NCI-H82 treated with DMSO at 0.1 percent for 48 hours (cell line): ENCODE measurements around the gene KLK15.
"Not testable (repeated sequence)": the region's sequence is repeated elsewhere in the genome, so short reads cannot be mapped to it uniquely, and the experiment has no call there.

Experiments used
- DNase-seq: peaks from one replicate; lab custom pipeline; 2025; ENCODE audit not compliant: unreplicated experiment; lab: John Stamatoyannopoulos, UW

The KLK15 gene

GRCh38 chr19:50796634-50797428, 36.5 kb downstream of the KLK15 start:
- no peak for DNase-seq

- DNase-seq, result no peak
Observed at GRCh38 chr19:50796128-50796633, 37.2 kb downstream of the KLK15 start.

DNA sequence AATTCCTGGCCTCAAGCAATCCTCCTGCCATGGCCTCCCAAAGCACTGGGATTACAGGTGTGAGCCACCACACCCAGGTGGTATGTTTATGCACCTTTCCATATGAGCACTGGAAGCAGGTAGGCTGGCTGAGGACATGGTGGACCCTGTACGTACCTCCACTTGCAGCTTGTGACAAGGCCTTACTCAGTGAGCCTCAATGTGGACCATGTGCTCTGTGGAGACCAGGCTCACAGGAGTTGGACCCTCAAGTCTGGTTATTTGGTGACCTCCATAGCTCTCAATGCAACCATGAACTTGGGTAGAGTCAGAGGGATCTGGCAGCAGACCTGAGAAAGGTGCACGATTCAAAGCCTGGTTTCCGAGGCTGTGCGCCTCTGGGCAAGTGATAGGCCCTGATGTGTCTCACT, 37.7 kb downstream of the KLK15 start:
- no peak for DNase-seq

DNA sequence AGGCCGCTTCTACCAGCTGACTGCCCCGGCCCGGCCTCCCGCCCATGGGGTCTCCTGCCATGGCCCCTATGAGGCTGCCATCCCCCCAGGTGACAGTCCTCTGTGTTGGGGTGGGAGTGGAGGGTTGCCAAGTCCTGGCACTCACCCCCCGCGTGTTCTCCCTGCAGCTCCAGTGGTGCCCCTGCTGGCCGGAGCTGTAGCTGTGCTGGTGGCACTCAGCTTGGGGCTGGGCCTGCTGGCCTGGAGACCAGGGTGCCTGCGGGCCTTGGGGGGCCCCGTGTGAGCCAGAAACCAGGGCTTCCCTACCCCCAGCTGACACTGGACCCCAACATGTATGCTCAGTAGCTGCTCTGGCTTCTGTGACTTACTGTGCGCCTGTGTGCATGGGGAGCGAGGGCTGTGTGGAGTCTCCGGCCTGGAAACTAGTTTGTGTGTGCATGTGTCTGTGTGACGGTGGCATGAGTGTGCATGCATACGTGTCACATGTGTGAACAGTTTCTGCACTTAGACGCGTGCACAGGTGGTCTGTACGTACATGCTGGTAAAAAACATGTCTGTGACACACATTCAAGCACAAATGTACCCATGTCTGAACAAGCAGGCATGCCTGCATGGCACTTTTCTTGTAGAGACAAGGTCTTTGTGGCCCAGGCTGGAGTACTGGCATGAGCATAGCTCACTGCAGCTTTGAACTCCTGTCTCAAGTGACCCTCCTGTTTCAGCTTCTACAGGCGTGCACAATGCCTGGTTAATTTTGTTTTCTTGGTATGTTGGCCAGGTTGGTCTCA, 38.3 kb downstream of the KLK15 start:
- no peak for DNase-seq

GRCh38 chr19:50794074-50794875, 39.1 kb downstream of the KLK15 start:
- DNase-seq, result peak; percentile 41

GRCh38 chr19:50793558-50794065, 39.8 kb downstream of the KLK15 start:
- no peak for DNase-seq

DNA sequence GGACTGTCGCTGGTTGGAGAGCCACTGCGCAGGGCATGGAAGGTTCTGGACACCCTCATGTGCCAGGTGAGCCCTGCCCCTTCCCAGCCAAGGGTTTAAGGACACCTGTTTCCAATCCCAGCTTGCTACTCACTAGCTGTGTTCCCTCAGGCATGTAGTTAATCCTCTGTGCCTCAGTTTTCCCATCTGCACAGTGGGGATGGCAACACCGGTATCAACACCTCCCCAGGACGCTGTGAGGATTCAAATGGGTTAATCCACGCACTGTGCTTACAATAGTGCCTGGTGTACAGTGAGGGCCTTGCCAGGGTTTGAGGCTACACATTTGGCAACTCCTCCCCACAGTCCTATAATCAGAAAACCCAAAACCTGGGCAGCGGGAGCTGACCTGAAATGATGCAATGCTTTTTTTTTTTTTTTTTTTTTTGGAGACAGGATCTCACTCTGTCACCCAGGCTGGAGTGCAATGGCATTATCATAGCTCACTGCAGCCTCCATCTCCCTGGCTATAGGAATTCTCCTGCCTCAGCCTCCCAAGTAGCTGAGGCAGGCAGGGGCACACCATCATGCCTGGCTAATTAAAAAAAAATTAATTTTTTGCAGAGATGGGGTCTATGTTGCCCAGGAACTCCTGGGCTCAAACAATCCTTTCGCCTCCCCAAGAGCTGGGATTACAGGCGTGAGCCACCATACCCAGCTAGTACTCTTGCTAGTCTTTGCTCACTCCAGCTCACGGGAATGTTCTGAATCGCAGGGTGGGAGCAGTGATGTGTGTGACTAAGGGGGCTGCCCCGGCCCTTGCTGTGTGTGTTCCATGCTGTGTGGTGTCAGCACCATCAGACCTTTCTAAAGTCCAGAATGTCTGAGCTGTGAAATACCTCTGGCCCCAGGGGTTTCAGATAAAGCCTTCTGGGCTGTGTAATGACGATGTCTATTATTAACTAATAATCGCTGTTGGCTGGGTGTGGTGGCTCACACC, 40.8 kb downstream of the KLK15 start:
- DNase-seq, result no peak

DNA sequence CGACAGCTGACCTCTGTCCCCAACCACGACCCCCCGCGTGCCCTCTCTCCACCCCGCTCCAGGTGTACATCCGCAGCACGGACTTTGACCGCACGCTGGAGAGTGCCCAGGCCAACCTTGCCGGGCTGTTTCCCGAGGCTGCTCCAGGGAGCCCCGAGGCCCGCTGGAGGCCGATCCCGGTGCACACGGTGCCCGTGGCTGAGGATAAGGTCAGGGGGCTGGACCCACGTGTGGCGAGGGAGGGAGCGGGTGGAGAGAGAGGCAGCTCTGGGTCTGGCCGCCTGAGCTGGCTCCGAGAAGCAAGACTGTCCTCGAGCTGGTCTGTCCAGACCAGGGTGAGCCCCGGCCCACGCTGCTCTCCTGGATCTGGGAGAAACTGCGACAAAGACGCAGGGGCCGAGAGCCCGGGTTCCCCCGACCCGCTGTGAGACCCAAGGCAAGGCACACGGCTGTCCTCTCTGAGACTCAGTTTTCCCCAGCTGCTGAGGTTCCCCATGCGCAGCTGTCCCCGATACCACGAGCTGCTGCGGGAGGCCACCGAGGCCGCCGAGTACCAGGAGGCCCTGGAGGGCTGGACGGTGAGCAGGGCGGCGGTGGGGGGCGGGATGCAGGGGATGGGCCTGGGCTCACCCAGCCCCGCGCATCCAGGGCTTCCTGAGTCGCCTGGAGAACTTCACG, 41.6 kb downstream of the KLK15 start:
- no peak for DNase-seq

DNA sequence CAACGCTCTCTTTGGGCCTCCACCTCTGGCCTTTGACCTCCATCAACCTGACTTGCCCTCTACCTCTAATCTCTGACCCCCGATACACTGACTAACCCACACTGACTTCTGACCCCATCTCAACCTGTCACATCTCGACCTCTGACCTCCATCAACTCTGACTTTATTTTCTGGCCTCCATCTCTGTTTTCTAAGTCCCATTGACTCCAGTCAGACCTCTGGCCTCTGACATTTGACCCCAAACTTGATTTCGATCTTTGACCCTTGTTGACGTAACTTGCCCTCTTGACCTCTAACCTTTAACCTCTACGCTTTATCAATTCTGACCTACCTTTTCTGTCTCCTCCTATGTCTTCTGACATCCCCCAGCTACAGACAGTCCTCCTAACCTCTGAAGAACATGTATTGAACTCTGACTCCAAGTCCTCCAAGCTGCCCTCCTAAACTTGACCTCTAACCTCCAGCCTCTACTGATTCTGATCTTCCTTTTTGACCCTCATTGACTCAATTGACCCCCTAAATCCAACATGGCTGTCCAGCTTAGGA, 42.4 kb downstream of the KLK15 start:
- DNase-seq, result no peak

DNA sequence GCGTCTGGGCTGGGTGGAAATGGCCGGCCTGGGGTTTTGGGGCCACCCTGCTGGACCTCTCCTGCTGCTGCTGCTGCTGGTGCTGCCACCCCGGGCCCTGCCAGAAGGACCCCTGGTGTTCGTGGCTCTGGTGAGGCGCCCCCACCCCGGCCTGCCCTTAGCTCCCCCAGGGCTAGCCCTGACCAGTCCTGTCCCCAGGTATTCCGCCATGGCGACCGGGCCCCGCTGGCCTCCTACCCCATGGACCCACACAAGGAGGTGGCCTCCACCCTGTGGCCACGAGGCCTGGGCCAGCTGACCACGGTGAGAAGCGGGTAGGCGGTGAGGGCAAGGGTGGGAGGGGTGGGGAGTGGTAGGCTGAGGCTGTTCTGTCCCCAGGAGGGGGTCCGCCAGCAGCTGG, 43.0 kb downstream of the KLK15 start, which contains the start of gene ACP4:
TSS of gene ACP4 (plus strand) at position 20 of the 400 bp plus-strand sequence. CDS start at position 20, 0 bp downstream.
- DNase-seq, result no peak

GRCh38 chr19:50785329-50785728, 48.0 kb downstream of the KLK15 start:
- no peak for DNase-seq

DNA sequence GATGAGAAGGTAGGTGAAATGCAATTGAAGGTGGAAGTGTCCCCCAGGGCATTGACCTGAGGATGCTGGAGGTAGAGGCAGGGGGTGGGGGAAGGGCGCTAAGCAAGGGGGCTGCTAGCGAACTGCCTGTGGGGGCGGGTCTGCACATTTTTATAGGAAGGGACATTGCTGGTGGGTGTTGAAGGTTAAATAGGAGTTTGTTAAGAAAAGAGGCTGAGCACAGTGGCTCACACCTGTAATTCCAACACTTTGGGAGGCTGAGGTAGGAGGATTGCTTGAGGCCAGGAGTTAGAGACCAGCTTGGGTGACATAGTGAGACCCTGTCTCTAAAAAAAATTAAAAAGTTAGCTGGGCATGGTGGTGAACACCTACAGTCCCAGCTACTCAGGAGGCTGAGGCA, 48.7 kb downstream of the KLK15 start:
- DNase-seq, result no peak

GRCh38 chr19:50783848-50784152, 49.6 kb downstream of the KLK15 start:
- not testable (repeated sequence) for DNase-seq

- DNase-seq, result no peak
Observed at GRCh38 chr19:50780753-50781435, 52.5 kb downstream of the KLK15 start.

GRCh38 chr19:50779504-50780457, 53.6 kb downstream of the KLK15 start:
- DNase-seq, result no peak

DNA sequence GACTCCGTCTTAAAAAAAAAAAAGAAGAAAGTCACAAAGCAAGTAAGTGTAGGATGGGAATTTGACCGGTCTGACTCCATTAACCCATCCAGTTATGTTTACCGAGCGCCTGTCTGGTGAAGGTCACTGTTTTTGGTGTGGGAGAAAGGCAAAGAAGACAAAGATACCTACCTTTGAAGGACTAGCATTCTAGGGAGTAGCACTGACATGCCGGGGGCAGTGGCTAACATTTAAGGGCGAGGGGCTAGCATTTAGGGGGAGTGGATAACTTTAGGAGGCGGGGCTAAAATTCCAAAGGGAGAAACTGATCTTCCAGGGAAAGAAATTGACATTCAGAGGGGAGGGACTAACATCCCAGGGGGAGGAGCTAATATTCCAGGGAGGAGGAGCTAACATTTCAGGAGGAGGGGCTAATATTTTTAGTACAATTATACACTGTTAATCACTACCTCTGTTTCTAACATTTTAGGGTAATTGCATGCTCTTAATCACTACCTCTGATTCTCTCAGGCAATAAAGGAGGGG, 54.4 kb downstream of the KLK15 start:
- DNase-seq, result no peak

GRCh38 chr19:50777830-50778303, 55.5 kb downstream of the KLK15 start:
- DNase-seq, result no peak
